ENCODE results near the gene ERC2. TPM values are rescaled to one million over a fixed set of nuclear protein-coding genes. Genes with fewer than 3 reads are reported as not detected.
A peak's percentile ranks its signal among the peaks of the same experiment; 100 is the strongest.

The ERC2 gene
- total and polyA plus RNA-seq, 12 donors = 0.22 to 4.2 (median 1.7) TPM

- Histone ChIP-seq H3K4me1 (peaks cover 0 to 11% (median 9%) of the 10 kb centered on the region in 9 donors), H3K27me3 (peaks cover 0 to 78% (median 39%) of the 10 kb centered on the region in 7 donors), H3K27ac (no peak overlapping the region), H3K36me3 (no peaks in the 10 kb centered on the region), H3K4me3 (peak overlapping the region; percentile 35 to 59 (median 52)), H3K9me3 (no peaks in the 10 kb centered on the region)
- WGBS, 2 donors = 0 to 1% methylated on average over 21 to 27 of the region's 28 CpGs
- DNase-seq = no peak
- TF ChIP-seq CTCF (IDR thresholded peaks at IDR 0.05) = no peak
- intact Hi-C loops (cut with DNase I) = no loop called here
- peak in 6 of 8 donors; percentile 12 to 66 (median 29) for ATAC-seq
Measured at GRCh38 chr3:56467801-56468183, 475 bp downstream of the ERC2 start.

- TF ChIP-seq CTCF (IDR thresholded peaks at IDR 0.05) = no peak
- peak; percentile 33 to 76 for DNase-seq
- H3K4me3 ChIP-seq = peak overlapping the region; percentile 35 to 59 (median 52)
- ATAC-seq = peak; percentile 59 to 96 (median 88)
- 2% methylated on average over 14 of the region's 14 CpGs for WGBS, 2 donors
- H3K4me1 ChIP-seq = peaks cover 0 to 11% (median 9%) of the 10 kb centered on the region in 9 donors
- intact Hi-C loops (cut with DNase I) = no loop called here
- no peak overlapping the region for H3K27ac ChIP-seq
- no peaks in the 10 kb centered on the region for H3K9me3 ChIP-seq
- H3K27me3 ChIP-seq = peaks cover 0 to 71% (median 42%) of the 10 kb centered on the region in 7 donors
- no peaks in the 10 kb centered on the region for H3K36me3 ChIP-seq
Measured at GRCh38 chr3:56467108-56467507, 1.2 kb downstream of the ERC2 start.

- Histone ChIP-seq H3K27me3 (peaks cover 0 to 35% (median 16%) of the 10 kb centered on the region in 7 donors), H3K36me3 (no peaks in the 10 kb centered on the region), H3K27ac (no peak overlapping the region), H3K4me3 (no peak overlapping the region), H3K4me1 (no peaks in the 10 kb centered on the region), H3K9me3 (no peaks in the 10 kb centered on the region)
- ATAC-seq (no peak), DNase-seq (no peak)
- 48 to 58% methylated on average over 3 of the region's 3 CpGs for WGBS, 2 donors
- intact Hi-C loops (cut with DNase I) = no loop called here
- TF ChIP-seq CTCF (IDR thresholded peaks at IDR 0.05) = no peak
Measured at GRCh38 chr3:56459719-56460118, 8.5 kb downstream of the ERC2 start.

GRCh38 chr3:56459104-56459496 lies 9.2 kb downstream of the ERC2 start:
- Histone ChIP-seq H3K36me3 (no peaks in the 10 kb centered on the region), H3K4me1 (no peaks in the 10 kb centered on the region), H3K27me3 (peaks cover 0 to 29% (median 14%) of the 10 kb centered on the region in 7 donors), H3K27ac (no peak overlapping the region), H3K4me3 (no peak overlapping the region), H3K9me3 (no peaks in the 10 kb centered on the region)
- intact Hi-C loops (cut with DNase I) = no loop called here
- 68 to 73% methylated on average over 1 of the region's 1 CpG for WGBS, 2 donors
- DNase-seq (no peak), ATAC-seq (no peak)
- no peak for TF ChIP-seq CTCF (IDR thresholded peaks at IDR 0.05)

Measured in heart right ventricle (tissue), 16 donors.